K562 (cell line): ENCODE data around the gene GPC3.

Source experiments
- ADNP ChIP-seq: fragments of 200-800 bp; sonication (Bioruptor generic); IDR thresholded peaks from 2 replicates; pipeline ENCODE4 v1.6.1; 2016; ENCODE audit warnings: missing genetic modification characterization, missing compliant biosample characterization
- CTCF ChIP-seq, 3 experiments: IDR thresholded peaks in 2 of 3; conservative IDR thresholded peaks in 1 of 3; 2 replicates each; pipeline ENCODE4 v1.5.1; 2011 to 2012; ENCODE audit warnings: low read length in 3 of 3, mild to moderate bottlenecking in 3 of 3, control low read depth in 2 of 3, improper control_type of control experiment in 1 of 3, inconsistent platforms in 1 of 3, low read depth in 1 of 3, mixed read lengths in 1 of 3, moderate library complexity in 1 of 3; ENCODE audit not compliant: insufficient read depth in 2 of 3
- FOXK2 ChIP-seq, 2 experiments: fragments of 450-650 bp; IDR thresholded peaks in 1 of 2; conservative IDR thresholded peaks in 1 of 2; 2 replicates each; pipeline ENCODE4 v1.6.1; 2016; ENCODE audit warnings: low read depth in 2 of 2, mild to moderate bottlenecking in 1 of 2
- GABPA ChIP-seq: fragments of 200-800 bp; sonication (Bioruptor generic); conservative IDR thresholded peaks from 2 replicates; pipeline ENCODE4 v1.6.1; 2016; ENCODE audit warnings: low read depth, missing genetic modification characterization, missing compliant biosample characterization
- NFE2L1 ChIP-seq: fragments of 450-650 bp; IDR thresholded peaks from 2 replicates; pipeline ENCODE4 v1.6.1; 2016; ENCODE audit warnings: missing genetic modification characterization, low read depth, mild to moderate bottlenecking, missing compliant biosample characterization, moderate library complexity, borderline replicate concordance
- SMARCE1 ChIP-seq: fragments of 450-650 bp; IDR thresholded peaks from 2 replicates; pipeline ENCODE4 v1.7.1; 2016; ENCODE audit warnings: mild to moderate bottlenecking
- TRIM28 ChIP-seq: fragments of 450-650 bp; IDR thresholded peaks from 2 replicates; pipeline ENCODE4 v1.6.1; 2017
- TSHZ1 ChIP-seq: fragments of 250-450 bp; sonication (Bioruptor Pico); IDR thresholded peaks from 2 replicates; pipeline ENCODE4 v1.4.0; 2020; ENCODE audit warnings: mild to moderate bottlenecking, moderate library complexity
- USF2 ChIP-seq: sonication (generic); formaldehyde crosslinking; IDR thresholded peaks from 2 replicates; pipeline ENCODE4 v1.5.0; 2020; ENCODE audit warnings: missing genetic modification reagents
- ZEB2 ChIP-seq: fragments of 450-650 bp; IDR thresholded peaks from 2 replicates; pipeline ENCODE4 v1.6.1; 2016
- ZFX ChIP-seq: sonication (generic); formaldehyde crosslinking; IDR thresholded peaks from 2 replicates; pipeline ENCODE4 v1.8.0; 2022; ENCODE audit warnings: mild to moderate bottlenecking, missing genetic modification reagents, moderate library complexity
- ZNF121 ChIP-seq: sonication (generic); formaldehyde crosslinking; conservative IDR thresholded peaks from 2 replicates; pipeline ENCODE4 v1.8.0; 2022; ENCODE audit warnings: missing genetic modification reagents
- ZNF24 ChIP-seq: fragments of 450-650 bp; IDR thresholded peaks from 2 replicates; pipeline ENCODE4 v1.6.1; 2016
- ZNF41 ChIP-seq: fragments of 250-450 bp; sonication (Bioruptor Pico); conservative IDR thresholded peaks from 2 replicates; pipeline ENCODE4 v1.4.0; 2020; ENCODE audit warnings: mild to moderate bottlenecking

GRCh38 chrX:133838761-133839676 lies 146.4 kb downstream of the GPC3 start:
- TF ChIP-seq ZFX: no peak
- TF ChIP-seq ZNF121 (CRISPR knock-in tag): no peak
- TF ChIP-seq ZEB2: no peak
- peak; percentile 42 to 53 (median 52) for TF ChIP-seq CTCF (IDR thresholded peaks at IDR 0.05 in 2 of 3, conservative IDR thresholded peaks at IDR 0.05 in 1 of 3; ENCODE audit: insufficient read depth in 2 of 3, low read depth in 1 of 3, low read length in 3 of 3)
- no peak for TF ChIP-seq USF2 (CRISPR knock-in tag)
- TF ChIP-seq SMARCE1: no peak
- TF ChIP-seq TSHZ1 (CRISPR knock-in tag): no peak
- TF ChIP-seq ZNF24: no peak
- TF ChIP-seq TRIM28: no peak
- no peak for TF ChIP-seq NFE2L1
- TF ChIP-seq ADNP (tag): no peak
- TF ChIP-seq GABPA (tag): no peak
- no peak for TF ChIP-seq FOXK2 (conservative IDR thresholded peaks at IDR 0.05 in 1 of 2, IDR thresholded peaks at IDR 0.05 in 1 of 2; ENCODE audit: low read depth in 2 of 2)
- no peak for TF ChIP-seq ZNF41
